ENCODE results near the gene SH3BGR. TPM values are rescaled to one million over a fixed set of nuclear protein-coding genes. Genes with fewer than 3 reads are reported as not detected.

Gene SH3BGR
- total and polyA plus RNA-seq, 2 of the 8 experiments (the other 6 are each of a cell fraction or from before 2014, with no cell fraction given): 2.1 to 5.9 TPM

- no peak for FAIRE-seq
- Histone ChIP-seq H2AFZ (ENCODE audit: low read length) (no peak overlapping the region), H3K36me3 (ENCODE audit: control insufficient read depth in 2 of 4, insufficient read depth in 4 of 4, low read length in 3 of 4) (no peaks in the 10 kb centered on the region), H3K27ac (ENCODE audit: low read depth, low read length) (no peak overlapping the region), H3K79me1 (ENCODE audit: low read depth, low read length) (no peaks in the 10 kb centered on the region; the same call in 1 of the 2 replicates), H2AK5ac (ENCODE audit: low read depth, low read length) (no peak overlapping the region), H4K91ac (replicated peaks; ENCODE audit: insufficient read length, low read length) (no peak overlapping the region), H3K4me1 (replicated peaks in 1 of 4; ENCODE audit: control insufficient read depth in 3 of 4, insufficient read depth in 4 of 4, low read length in 3 of 4) (no peaks in the 10 kb centered on the region), H3K23me2 (ENCODE audit: low read depth, low read length) (peaks cover 3% of the 10 kb centered on the region; the same call in 1 of the 2 replicates), H3K9me3 (ENCODE audit: insufficient read depth in 2 of 2, low read depth in 1 of 2, low read length in 1 of 2) (no peaks in the 10 kb centered on the region), H2BK20ac (ENCODE audit: low read length) (no peak overlapping the region), H3K4me2 (ENCODE audit: insufficient read depth in 1 of 2, low read depth in 2 of 2, low read length in 2 of 2) (no peak overlapping the region), H3K23ac (ENCODE audit: insufficient read length) (no peak overlapping the region), H2BK15ac (ENCODE audit: low read length) (peak overlapping the region; percentile 8; the same call in 1 of the 2 replicates), H3K56ac (replicated peaks; ENCODE audit: insufficient read length, low read depth, low read length) (no peak overlapping the region), H3K4me3 (ENCODE audit: extremely low read depth in 1 of 4, insufficient read depth in 2 of 4, low read depth in 3 of 4, low read length in 4 of 4) (no peak overlapping the region), H3K79me2 (ENCODE audit: control insufficient read depth in 1 of 2, insufficient read depth in 2 of 2, low read length in 2 of 2) (no peaks in the 10 kb centered on the region), H3K9ac (replicated peaks in 1 of 4; ENCODE audit: extremely low read depth in 1 of 4, low read depth in 3 of 4, low read length in 3 of 4) (no peak overlapping the region), H4K20me1 (replicated peaks in 1 of 2; ENCODE audit: control insufficient read depth in 1 of 2, insufficient read depth in 2 of 2, low read length in 2 of 2) (no peaks in the 10 kb centered on the region), H3K14ac (ENCODE audit: insufficient read length) (no peak overlapping the region), H3K27me3 (replicated peaks in 1 of 4; ENCODE audit: control insufficient read depth in 3 of 4, extremely low read depth in 1 of 4, insufficient read depth in 3 of 4, low read length in 3 of 4) (no peaks in the 10 kb centered on the region), H2BK120ac (replicated peaks; ENCODE audit: low read depth, low read length) (no peak overlapping the region), H4K8ac (ENCODE audit: extremely low read depth, insufficient read depth, low read length) (peak overlapping the region; percentile 28; the same call in 1 of the 2 replicates), H3K4ac (replicated peaks; ENCODE audit: insufficient read length, low read depth, low read length) (no peak overlapping the region), H2BK5ac (ENCODE audit: low read depth, low read length) (no peak overlapping the region), H4K5ac (ENCODE audit: insufficient read length, low read depth, low read length) (no peak overlapping the region), H2BK12ac (ENCODE audit: low read depth, low read length) (no peak overlapping the region), H3K18ac (ENCODE audit: extremely low read depth, low read length) (no peak overlapping the region)
- TF ChIP-seq TAF7 (optimal IDR thresholded peaks at IDR 0.05; ENCODE audit: borderline replicate concordance, low read depth, low read length) (no peak), CBX8 (IDR thresholded peaks at IDR 0.05; ENCODE audit: borderline replicate concordance, low read depth, low read length) (no peak), SAP30 (IDR thresholded peaks at IDR 0.05; ENCODE audit: insufficient read depth, insufficient replicate concordance, low read length) (no peak), EGR1 (IDR thresholded peaks at IDR 0.05; ENCODE audit: borderline replicate concordance, low read depth, low read length) (no peak), EP300 (IDR thresholded peaks at IDR 0.05; ENCODE audit: borderline replicate concordance in 1 of 2, low read depth in 2 of 2, low read length in 2 of 2) (no peak), SIX5 (IDR thresholded peaks at IDR 0.05; ENCODE audit: low read depth, low read length) (no peak), BCL11A (IDR thresholded peaks at IDR 0.05; ENCODE audit: low read depth in 2 of 2, low read length in 2 of 2) (no peak), KDM5A (IDR thresholded peaks at IDR 0.05; ENCODE audit: low read length) (no peak), SUZ12 (IDR thresholded peaks at IDR 0.05; ENCODE audit: low read length) (no peak), RXRA (IDR thresholded peaks at IDR 0.05; ENCODE audit: insufficient read depth, low read depth, low read length) (no peak), HDAC6 (IDR thresholded peaks at IDR 0.05; ENCODE audit: low read depth, low read length) (no peak)
- POLR2A ChIA-PET (ENCODE audit: partially characterized antibody): no interaction called here
- DNase-seq (ENCODE audit: low read depth in 1 of 2, low spot score in 2 of 2): no peak
- WGBS, 2 experiments (ENCODE audit: extremely low coverage in 1 of 2, insufficient coverage in 1 of 2, insufficient read length in 1 of 2, insufficient replicate concordance in 2 of 2, low coverage in 1 of 2, low lambda C conversion rate in 2 of 2, missing lambda C conversion rate in 1 of 2): 91% methylated on average over 7 of the region's 7 CpGs; no CpG with 5 or more reads in 1 of the 2 experiments
- CTCF ChIA-PET (ENCODE audit: partially characterized antibody): interaction anchor here (1.2 to 1.6 kb wide), 2 partner anchors 11 to 156 kb away, joined by 3 to 4 read pairs; no protein-coding TSS in a partner anchor
These were observed 50.9 kb downstream of the SH3BGR start for GRCh38 chr21:39502631-39503030.
